Activated naive CD4-positive, alpha-beta T cell (primary cell): ENCODE measurements around the gene MVK.
"Not testable (repeated sequence)": the region's sequence is repeated elsewhere in the genome, so short reads cannot be mapped to it uniquely, and the experiment has no call there.

Source experiments
- DNase-seq, 4 experiments: peaks; one replicate each; lab custom pipeline; 2025; lab: John Stamatoyannopoulos, UW

Gene MVK

GRCh38 chr12:109590566-109590965, 17.0 kb downstream of the MVK start:
- DNase-seq, result no peak

- no peak for DNase-seq
Measured at GRCh38 chr12:109591041-109591440, 17.4 kb downstream of the MVK start.

- DNase-seq, result no peak
Measured at GRCh38 chr12:109592195-109592904, 18.8 kb downstream of the MVK start.

GRCh38 chr12:109592905-109593272, 19.3 kb downstream of the MVK start:
- DNase-seq, result no peak

- no peak for DNase-seq
Measured at GRCh38 chr12:109594556-109595317, 21.1 kb downstream of the MVK start.

GRCh38 chr12:109595321-109595902, 21.8 kb downstream of the MVK start:
- no peak for DNase-seq

- no peak for DNase-seq
Measured at GRCh38 chr12:109596418-109597244, 23.0 kb downstream of the MVK start.

GRCh38 chr12:109597414-109597794, 23.8 kb downstream of the MVK start:
- DNase-seq, result no peak

GRCh38 chr12:109597795-109598427, 24.3 kb downstream of the MVK start:
- peak in 3 of 4 experiments; percentile 27 to 47 (median 37) for DNase-seq

GRCh38 chr12:109598428-109598854, 24.8 kb downstream of the MVK start:
- no peak for DNase-seq

- no peak for DNase-seq
Measured at GRCh38 chr12:109599087-109599486, 25.5 kb downstream of the MVK start.

GRCh38 chr12:109600481-109600880, 26.9 kb downstream of the MVK start:
- DNase-seq, result no peak

GRCh38 chr12:109600995-109601394, 27.4 kb downstream of the MVK start:
- DNase-seq, result no peak

- DNase-seq, result no peak
Measured at GRCh38 chr12:109601557-109601956, 28.0 kb downstream of the MVK start.

GRCh38 chr12:109602132-109602531, 28.5 kb downstream of the MVK start:
- not testable (repeated sequence) for DNase-seq

GRCh38 chr12:109604132-109604585, 30.6 kb downstream of the MVK start:
- no peak for DNase-seq

- no peak for DNase-seq
Measured at GRCh38 chr12:109605016-109605415, 31.4 kb downstream of the MVK start.

- no peak for DNase-seq
Measured at GRCh38 chr12:109605599-109606228, 32.1 kb downstream of the MVK start.

GRCh38 chr12:109606320-109607028, 32.9 kb downstream of the MVK start:
- no peak for DNase-seq

GRCh38 chr12:109607618-109608017, 34.0 kb downstream of the MVK start:
- no peak for DNase-seq

GRCh38 chr12:109608270-109608669, 34.7 kb downstream of the MVK start:
- DNase-seq, result no peak
